HT1080 (cell line): ENCODE data around the gene LBH. TPM values are rescaled to one million over a fixed set of nuclear protein-coding genes. Genes with fewer than 3 reads are reported as not detected.
"Not testable (repeated sequence)": the region's sequence is repeated elsewhere in the genome, so short reads cannot be mapped to it uniquely, and the experiment has no call there.

Experiments
- DNase-seq: peaks from one replicate; pipeline ENCODE4 v3.0.0-alpha.2; 2015; ENCODE audit warnings: low read depth
- total RNA-seq: library from RNA; depleted of rRNA; stranded (reverse); fragments of >200 nt; shearing (Covaris generic); gene quantifications from 2 replicates; pipeline ENCODE4 v1.2.3, GENCODE V29; 2014

LBH gene
- total RNA-seq, 1 experiment from 2014 or later, result 10.1 TPM

GRCh38 chr2:30255466-30256408 lies 24.4 kb downstream of the LBH start:
- DNase-seq, result no peak

- no peak for DNase-seq
Observed at GRCh38 chr2:30257266-30258214, 26.2 kb downstream of the LBH start.

GRCh38 chr2:30259071-30259470 lies 27.7 kb downstream of the LBH start:
- no peak for DNase-seq

- no peak for DNase-seq
Observed at GRCh38 chr2:30259827-30260679, 28.7 kb downstream of the LBH start.

DNA sequence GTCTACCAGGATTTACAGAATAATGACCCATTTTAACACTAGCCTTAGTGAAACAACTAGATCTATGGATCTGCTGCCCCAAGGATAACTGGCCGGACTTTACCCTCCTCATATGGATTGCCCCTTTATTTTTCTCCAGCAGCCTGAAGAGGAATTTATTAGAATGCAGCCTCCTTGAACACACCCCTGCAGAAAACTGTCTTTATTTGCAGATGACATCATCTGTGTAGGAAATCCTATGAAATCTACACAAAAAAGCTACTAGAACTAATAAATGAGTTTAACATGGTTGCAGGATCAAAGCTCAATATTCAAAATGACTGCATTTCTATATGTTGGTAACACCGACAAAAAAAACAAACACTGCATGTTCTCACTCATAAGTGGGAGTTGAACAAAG lies 29.6 kb downstream of the LBH start:
- no peak for DNase-seq

- no peak for DNase-seq
Observed at GRCh38 chr2:30261695-30262211, 30.4 kb downstream of the LBH start.

DNA sequence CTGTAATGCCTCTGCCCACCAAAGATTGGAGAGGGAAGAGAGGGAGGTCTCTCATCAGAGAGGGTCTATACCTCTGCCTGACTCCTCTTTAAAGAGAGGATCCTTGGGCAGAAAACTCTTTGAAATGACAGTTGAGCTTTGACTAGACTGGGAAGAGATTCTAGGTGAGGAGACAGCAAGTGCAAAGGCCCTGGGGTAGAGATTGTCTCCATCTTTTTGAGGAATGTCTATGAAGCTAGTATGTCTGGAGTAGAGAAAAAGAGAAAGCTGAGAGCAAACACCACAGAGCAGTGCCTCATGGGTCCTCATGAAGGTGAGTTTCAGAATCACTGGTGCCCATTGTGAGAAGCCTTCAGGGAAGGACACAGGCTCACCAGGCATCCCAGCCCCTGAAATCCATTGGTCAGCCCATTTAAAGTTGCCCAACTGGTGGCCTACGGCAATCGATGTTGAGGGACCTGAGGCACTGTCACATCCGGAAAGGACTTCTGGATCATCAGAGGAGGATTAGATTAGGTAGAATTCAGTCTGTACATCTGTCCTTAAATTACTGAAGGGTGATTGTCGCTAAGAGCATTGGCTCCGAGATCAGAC lies 31.5 kb downstream of the LBH start:
- DNase-seq, result no peak

DNA sequence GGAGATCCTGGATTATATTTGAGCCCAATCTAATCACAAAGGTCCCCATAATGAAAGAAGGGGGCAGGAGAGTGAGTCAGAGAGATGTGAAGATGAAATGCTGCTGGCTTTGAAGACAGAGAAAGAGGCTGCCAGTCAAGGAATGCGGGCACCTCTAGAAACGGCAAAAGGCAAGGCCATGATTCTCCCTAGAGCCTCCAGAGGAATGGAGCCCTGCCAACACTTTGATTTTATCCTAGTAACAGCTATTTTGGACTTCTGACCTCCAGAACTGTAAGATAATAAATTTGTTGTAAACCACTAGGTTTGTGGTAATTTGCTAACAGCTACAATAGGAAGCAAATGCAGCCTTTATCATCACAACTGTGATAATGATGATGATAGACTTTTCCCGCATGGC lies 32.9 kb downstream of the LBH start:
- no peak for DNase-seq

DNA sequence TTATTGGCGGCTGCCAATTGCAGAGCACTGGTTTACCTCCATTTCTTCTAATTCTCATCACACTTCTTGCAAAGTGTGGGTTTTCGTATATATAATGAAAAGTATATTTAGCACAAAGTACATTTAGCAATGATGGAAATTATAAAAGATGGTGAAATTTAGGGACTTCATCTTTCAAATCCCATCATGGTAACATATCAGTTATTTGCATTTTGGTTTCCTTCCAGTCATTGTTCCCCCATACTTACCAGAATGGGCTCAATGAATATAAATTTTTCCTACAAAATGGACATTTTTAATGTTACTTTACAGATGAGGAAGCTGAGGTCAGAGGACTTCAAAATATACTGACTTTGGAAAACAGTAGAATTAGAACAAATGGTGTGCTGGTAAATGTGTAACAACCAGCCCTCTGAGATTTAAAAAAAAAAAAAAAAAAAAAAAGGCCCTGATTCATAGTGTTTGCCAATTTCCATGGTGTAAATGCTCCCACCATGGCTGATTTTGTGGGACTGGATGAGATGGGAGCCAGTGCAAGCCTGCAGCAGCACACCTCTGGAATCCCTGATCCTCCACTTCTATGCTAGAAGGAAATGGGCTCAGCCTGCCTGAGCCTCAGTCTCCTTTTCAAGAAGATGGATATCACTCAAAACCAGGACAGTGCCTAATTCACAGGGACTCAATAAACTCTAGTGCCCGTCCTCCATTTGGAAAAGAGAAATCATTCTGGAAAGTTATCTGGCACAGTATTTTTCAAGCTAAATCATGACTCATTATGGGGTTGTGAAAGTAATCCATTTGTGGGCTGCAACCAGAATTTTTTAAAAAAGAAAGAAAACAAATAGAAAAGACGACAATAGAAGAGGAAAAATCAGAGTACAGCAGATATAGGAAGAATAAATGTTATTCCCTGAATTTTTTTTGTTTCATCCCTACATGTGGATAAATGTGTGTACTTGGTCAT lies 34.0 kb downstream of the LBH start:
- DNase-seq, result no peak

- no peak for DNase-seq
Observed at GRCh38 chr2:30266051-30266621, 34.8 kb downstream of the LBH start.

- DNase-seq, result no peak
Observed at GRCh38 chr2:30266705-30267104, 35.4 kb downstream of the LBH start.

- DNase-seq, result no peak
Observed at GRCh38 chr2:30267161-30267975, 36.0 kb downstream of the LBH start.

- DNase-seq, result no peak
Observed at GRCh38 chr2:30268296-30268871, 37.0 kb downstream of the LBH start.

GRCh38 chr2:30269114-30269770 lies 37.9 kb downstream of the LBH start:
- not testable (repeated sequence) for DNase-seq

GRCh38 chr2:30269771-30270145 lies 38.4 kb downstream of the LBH start:
- DNase-seq, result no peak

DNA sequence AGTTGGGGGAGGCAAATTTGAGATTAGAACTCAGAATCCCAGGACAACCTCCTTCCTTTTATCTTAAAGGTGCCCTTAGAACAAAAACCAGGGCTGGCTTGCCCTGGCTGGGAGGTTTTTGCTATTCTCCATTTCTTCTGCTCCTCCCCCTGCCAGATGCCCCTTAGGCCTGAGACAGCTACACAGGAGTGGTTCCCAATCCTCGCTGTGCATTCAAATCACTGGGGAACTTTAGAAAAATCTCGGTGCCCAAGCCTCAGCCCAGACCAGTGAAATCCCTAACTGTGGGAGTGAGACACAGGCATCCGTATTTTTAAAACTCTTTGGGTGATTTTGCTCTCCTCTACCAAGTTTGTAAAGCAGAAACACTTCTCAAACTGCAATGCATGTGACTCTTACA lies 38.8 kb downstream of the LBH start:
- no peak for DNase-seq

GRCh38 chr2:30271301-30271700 lies 40.0 kb downstream of the LBH start:
- DNase-seq, result no peak
